ENCODE data around the gene KAZN. TPM values are rescaled to one million over a fixed set of nuclear protein-coding genes. Genes with fewer than 3 reads are reported as not detected.

Gene KAZN
- total and polyA plus RNA-seq, 2 of the 8 experiments (the other 6 are each of a cell fraction or from before 2014, with no cell fraction given): 3.7 to 11.8 TPM

DNA sequence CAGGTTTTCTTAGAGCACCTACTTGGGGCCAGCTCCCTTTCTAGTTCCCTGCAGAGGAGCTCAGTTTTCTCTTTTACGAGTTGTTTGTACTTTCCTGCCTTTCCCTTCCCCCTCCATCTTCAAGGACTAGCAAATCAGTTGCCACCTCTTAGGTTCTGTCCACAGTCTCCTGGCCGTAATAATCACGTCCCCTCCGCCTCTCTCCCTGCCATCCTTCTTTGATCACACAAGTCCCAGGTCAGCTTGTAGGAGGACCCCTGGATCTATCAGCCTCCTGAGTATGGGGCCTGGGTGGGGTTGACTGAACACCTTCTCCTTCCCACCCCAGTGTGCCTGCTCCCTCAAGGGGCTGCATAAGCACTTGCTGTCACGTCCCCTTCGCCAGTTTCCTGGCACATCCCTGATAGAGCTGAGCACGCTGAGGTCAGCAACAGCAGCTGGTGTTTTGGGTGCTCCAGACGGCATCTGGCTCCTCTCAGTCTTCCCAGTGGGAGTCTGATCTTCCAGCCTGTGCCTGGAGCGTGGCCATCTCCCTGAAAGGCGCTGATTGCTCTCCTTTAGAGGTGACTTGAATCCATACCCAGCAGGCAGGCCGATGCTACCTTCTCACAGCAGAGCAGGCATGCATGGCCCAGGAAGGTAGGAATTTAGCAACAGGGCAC lies 338.9 kb downstream of the KAZN start (continued):
- TF ChIP-seq SUZ12 (IDR thresholded peaks at IDR 0.05; ENCODE audit: low read length) (no peak), BRCA1 (IDR thresholded peaks at IDR 0.05; ENCODE audit: low read depth, low read length) (no peak), GABPA (IDR thresholded peaks at IDR 0.05; ENCODE audit: borderline replicate concordance, insufficient read depth, low read length) (no peak)
